Body of pancreas (tissue), 4 donors: ENCODE measurements around the gene HOXC12. TPM values are rescaled to one million over a fixed set of nuclear protein-coding genes. Genes with fewer than 3 reads are reported as not detected.

Source experiments
- ATAC-seq: fragments of 150-250 bp; one replicate; pipeline ENCODE4 v1.9.1; 2016
- DNase-seq, 4 donors: peaks; one replicate each; pipeline ENCODE4 v3.0.0-alpha.2; 2019
- H3K27ac ChIP-seq, 4 donors: fragments of 200-600 bp; sonication (generic); 1 replicate in 3 of 4; 2 replicates in 1 of 4; pipeline versions ENCODE4 v1.5.1 to v1.6.1; 2016 to 2019; ENCODE audit warnings: mild to moderate bottlenecking in 1 of 4, mixed read lengths in 1 of 4, moderate library complexity in 1 of 4
- H3K27me3 ChIP-seq, 2 donors: fragments of 200-600 bp; sonication (generic); one replicate each; pipeline ENCODE4 v1.6.0; 2016; ENCODE audit warnings: mild to moderate bottlenecking in 1 of 2
- H3K36me3 ChIP-seq, 2 donors: fragments of 200-600 bp; sonication (generic); replicated peaks in 1 of 2; 2 replicates each; pipeline ENCODE4 v1.5.1; 2016; ENCODE audit warnings: low read depth in 2 of 2; ENCODE audit not compliant: insufficient read depth in 1 of 2
- H3K4me1 ChIP-seq: fragments of 200-600 bp; sonication (generic); one replicate; pipeline ENCODE4 v1.6.0; 2016
- H3K4me3 ChIP-seq, 2 donors: fragments of 200-600 bp; sonication (generic); 1 replicate in 1 of 2; 2 replicates in 1 of 2; pipeline ENCODE4 v1.5.1; 2016 to 2019
- H3K9me3 ChIP-seq, 3 donors: fragments of 200-600 bp; sonication (generic); 1 replicate in 2 of 3; 2 replicates in 1 of 3; pipeline ENCODE4 v1.5.1; 2016
- POLR2A ChIP-seq, 3 donors: fragments of 450-650 bp; IDR thresholded peaks; one replicate each; pipeline ENCODE4 v1.6.1; 2016; ENCODE audit warnings: antibody characterized with exemption in 3 of 3, mild to moderate bottlenecking in 2 of 3
- WGBS, 2 donors: methylation state at CpG; one replicate each; pipeline ENCODE4 v1.1.5; 2017; 5-methylcytosine and 5-hydroxymethylcytosine counted together
- intact Hi-C: fragments of 100-400 bp; cut with DNase I; formaldehyde crosslinking; loops from one replicate; pipeline ENCODE4 v1.15.1; 2023
- total RNA-seq, 2 donors: library from RNA; depleted of rRNA; stranded (reverse); fragments of >200 nt; gene quantifications; one replicate each; pipeline ENCODE4 v1.1.0, GENCODE V29; 2016
- TF ChIP-seq, protein P1 (sequence below), 7 experiments: fragments of 450-650 bp in 4 of 7; fragments of 200-600 bp in 3 of 7; sonication (generic) in 3 of 7; IDR thresholded peaks; one replicate each; pipeline ENCODE4 v1.5.1; 2016 to 2019; ENCODE audit warnings: antibody characterized with exemption in 7 of 7

The HOXC12 gene
- total RNA-seq, 2 donors from 2014 or later, result not detected

GRCh38 chr12:53944907-53945847 is 9.5 kb upstream of the HOXC12 start:
- Histone ChIP-seq H3K36me3 (no peaks in the 10 kb centered on the region), H3K27me3 (peaks cover 0 to 14% of the 10 kb centered on the region in 2 donors), H3K4me1 (peaks cover 5% of the 10 kb centered on the region), H3K9me3 (no peaks in the 10 kb centered on the region), H3K27ac (no peak overlapping the region), H3K4me3 (no peak overlapping the region)
- DNase-seq, result no peak
- intact Hi-C loops, result no loop called here
- 3 to 6% methylated on average over 49 to 51 of the region's 51 CpGs for WGBS, 2 donors
- TF ChIP-seq, protein P1, sequence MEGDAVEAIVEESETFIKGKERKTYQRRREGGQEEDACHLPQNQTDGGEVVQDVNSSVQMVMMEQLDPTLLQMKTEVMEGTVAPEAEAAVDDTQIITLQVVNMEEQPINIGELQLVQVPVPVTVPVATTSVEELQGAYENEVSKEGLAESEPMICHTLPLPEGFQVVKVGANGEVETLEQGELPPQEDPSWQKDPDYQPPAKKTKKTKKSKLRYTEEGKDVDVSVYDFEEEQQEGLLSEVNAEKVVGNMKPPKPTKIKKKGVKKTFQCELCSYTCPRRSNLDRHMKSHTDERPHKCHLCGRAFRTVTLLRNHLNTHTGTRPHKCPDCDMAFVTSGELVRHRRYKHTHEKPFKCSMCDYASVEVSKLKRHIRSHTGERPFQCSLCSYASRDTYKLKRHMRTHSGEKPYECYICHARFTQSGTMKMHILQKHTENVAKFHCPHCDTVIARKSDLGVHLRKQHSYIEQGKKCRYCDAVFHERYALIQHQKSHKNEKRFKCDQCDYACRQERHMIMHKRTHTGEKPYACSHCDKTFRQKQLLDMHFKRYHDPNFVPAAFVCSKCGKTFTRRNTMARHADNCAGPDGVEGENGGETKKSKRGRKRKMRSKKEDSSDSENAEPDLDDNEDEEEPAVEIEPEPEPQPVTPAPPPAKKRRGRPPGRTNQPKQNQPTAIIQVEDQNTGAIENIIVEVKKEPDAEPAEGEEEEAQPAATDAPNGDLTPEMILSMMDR (IDR thresholded peaks at IDR 0.05), result no peak
- no peak for TF ChIP-seq POLR2A (IDR thresholded peaks at IDR 0.05)
- ATAC-seq, result no peak

DNA sequence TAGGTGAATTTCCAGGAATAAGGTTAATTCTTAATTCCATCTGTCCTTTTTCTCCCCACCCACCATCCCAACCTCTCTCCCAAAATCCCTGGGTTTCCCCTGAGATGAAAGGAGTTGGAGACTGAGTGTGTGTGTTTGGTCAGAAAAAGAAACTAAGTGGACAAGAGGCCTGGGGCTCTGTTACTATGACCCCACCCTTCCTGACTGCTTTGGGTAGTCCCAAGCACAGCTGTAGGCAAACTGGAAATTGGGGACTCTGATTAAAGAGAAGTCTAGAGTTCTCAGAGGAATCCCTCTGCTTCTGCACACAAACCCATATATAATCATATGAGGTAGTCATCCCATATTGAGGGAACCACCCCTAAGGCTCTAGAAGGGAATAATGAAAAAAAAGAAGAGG is 7.0 kb upstream of the HOXC12 start:
- H3K9me3 ChIP-seq, result no peaks in the 10 kb centered on the region
- peaks cover 15% of the 10 kb centered on the region for H3K4me1 ChIP-seq
- ATAC-seq, result no peak
- intact Hi-C loops, result no loop called here
- H3K27me3 ChIP-seq, result peaks cover 3 to 32% of the 10 kb centered on the region in 2 donors
- no peak overlapping the region for H3K4me3 ChIP-seq
- TF ChIP-seq, protein P1 (IDR thresholded peaks at IDR 0.05), result no peak
- no peak for TF ChIP-seq POLR2A (IDR thresholded peaks at IDR 0.05)
- no peak for DNase-seq
- H3K27ac ChIP-seq, result no peak overlapping the region
- H3K36me3 ChIP-seq, result no peaks in the 10 kb centered on the region

- intact Hi-C loops, result no loop called here
- H3K4me3 ChIP-seq, result no peak overlapping the region
- DNase-seq (no peak), ATAC-seq (no peak)
- H3K4me1 ChIP-seq, result peaks cover 20% of the 10 kb centered on the region
- peaks cover 3 to 44% of the 10 kb centered on the region in 2 donors for H3K27me3 ChIP-seq
- TF ChIP-seq POLR2A (IDR thresholded peaks at IDR 0.05), result no peak
- TF ChIP-seq, protein P1 (IDR thresholded peaks at IDR 0.05), result no peak
- H3K27ac ChIP-seq, result no peak overlapping the region
- 40% methylated on average over 5 to 9 of the region's 9 CpGs for WGBS, 2 donors
- no peaks in the 10 kb centered on the region for H3K36me3 ChIP-seq
- no peaks in the 10 kb centered on the region for H3K9me3 ChIP-seq
Measured at GRCh38 chr12:53948650-53949593, 5.8 kb upstream of the HOXC12 start.

DNA sequence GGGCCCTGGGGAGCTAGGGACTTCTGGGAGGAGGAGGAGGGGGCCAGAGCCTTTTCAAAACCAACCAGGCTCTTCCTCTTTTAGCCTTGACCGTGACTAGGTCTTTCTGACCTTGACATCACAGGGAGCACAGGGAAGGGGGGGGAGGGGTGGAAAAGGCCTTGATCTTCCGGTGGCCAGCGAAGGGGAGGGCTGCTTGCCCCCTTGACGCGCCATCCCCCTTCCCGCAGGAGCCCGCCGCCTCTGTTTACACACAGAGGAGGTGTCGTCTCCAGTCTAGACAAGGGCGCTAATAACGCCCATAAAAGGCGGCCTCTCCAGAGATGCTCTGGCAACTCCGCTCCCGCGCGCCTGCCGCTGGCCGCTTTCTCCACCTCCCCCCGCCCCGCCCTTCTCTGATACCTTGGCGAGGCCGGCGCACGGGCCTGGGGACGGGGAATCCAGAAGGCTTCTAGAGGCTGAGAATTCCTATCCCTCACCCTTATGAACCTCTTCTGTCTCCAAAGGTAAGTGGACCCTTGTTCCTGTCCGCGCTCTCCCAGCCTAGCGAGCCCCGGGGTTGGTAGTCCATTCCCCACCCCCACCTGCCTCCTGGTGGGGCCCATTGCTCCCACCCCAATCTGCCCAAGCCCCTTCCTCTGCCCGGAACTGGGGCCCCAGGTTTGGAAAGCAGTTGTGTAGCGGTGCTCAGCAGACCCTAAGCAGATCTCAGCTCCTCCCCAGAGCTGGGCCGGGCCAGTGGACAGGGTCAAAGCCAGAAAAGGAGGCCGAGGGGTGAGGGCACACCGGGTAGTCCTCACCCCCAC is 4.9 kb upstream of the HOXC12 start:
- Histone ChIP-seq H3K27me3 (peaks cover 3 to 53% of the 10 kb centered on the region in 2 donors), H3K4me3 (no peak overlapping the region), H3K27ac (no peak overlapping the region), H3K9me3 (no peaks in the 10 kb centered on the region), H3K36me3 (no peaks in the 10 kb centered on the region), H3K4me1 (peaks cover 22% of the 10 kb centered on the region)
- intact Hi-C loops, result no loop called here
- TF ChIP-seq, protein P1 (IDR thresholded peaks at IDR 0.05), result no peak
- TF ChIP-seq POLR2A (IDR thresholded peaks at IDR 0.05), result no peak
- ATAC-seq (no peak), DNase-seq (no peak)
- WGBS, 2 donors, result 3% methylated on average over 32 to 33 of the region's 34 CpGs
